ENCODE measurements around the gene CALCR.

DNA sequence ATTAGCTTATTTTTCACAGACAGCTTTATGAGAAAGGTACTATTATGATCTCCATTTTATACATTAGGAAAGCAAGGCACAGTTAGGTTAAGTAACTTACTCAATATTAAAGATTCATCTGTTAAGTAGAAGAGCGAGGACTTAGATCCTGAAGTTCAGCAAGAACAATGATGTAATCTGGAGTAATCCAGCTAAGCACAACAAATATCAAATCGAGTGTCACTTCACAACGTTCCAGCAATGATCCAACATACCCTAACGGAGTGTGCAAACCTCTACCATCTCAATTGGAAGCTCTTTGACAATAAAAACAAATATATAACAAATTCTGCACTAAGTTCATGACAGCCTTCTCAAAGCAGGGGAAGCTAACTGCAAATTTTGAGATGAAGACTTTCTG, 121.3 kb downstream of the CALCR start:
- TF ChIP-seq POLR2AphosphoS5 (IDR thresholded peaks at IDR 0.05; ENCODE audit: low read depth, low read length) (no peak), POLR2A (IDR thresholded peaks at IDR 0.05; ENCODE audit: low read depth, low read length) (no peak), TAF1 (IDR thresholded peaks at IDR 0.05; ENCODE audit: borderline replicate concordance, low read depth, low read length) (no peak)
